Measurements from ENCODE around the gene C2CD2. TPM values are rescaled to one million over a fixed set of nuclear protein-coding genes. Genes with fewer than 3 reads are reported as not detected.
A peak's percentile ranks its signal among the peaks of the same experiment; 100 is the strongest.

Gene C2CD2
- total RNA-seq, 2 experiments from 2014 or later, result 6.9 to 7.3 TPM

DNA sequence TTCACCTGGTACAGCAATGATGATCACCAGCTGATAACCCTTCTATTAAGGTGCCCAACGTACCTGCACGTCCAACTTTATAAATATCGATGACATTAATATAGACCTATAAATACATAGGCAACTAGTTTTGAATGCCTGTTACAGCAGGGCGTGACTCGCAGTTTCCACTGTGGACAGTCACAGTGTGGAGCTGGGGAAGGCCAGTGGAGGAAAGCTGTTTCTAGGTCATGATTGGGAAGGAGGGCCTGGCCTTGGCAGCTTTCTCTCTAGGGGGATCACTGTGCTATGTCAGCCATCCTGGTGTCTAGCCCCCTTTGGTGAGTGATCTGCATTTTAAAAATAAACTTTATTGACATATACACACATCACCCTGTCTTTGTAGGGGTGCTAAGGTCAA lies 70.2 kb downstream of the C2CD2 start:
- CTCF ChIA-PET, result interaction anchor here (0.7 to 1.1 kb wide), 2 partner anchors 224 to 233 kb away, joined by 4 to 5 read pairs; no protein-coding TSS in a partner anchor
- DNase-seq, result no peak
- no peaks in the 10 kb centered on the region for H3K4me1 Mint-ChIP-seq (ENCODE audit: low read depth)
- H3K27me3 Mint-ChIP-seq (ENCODE audit: low read depth), result no peaks in the 10 kb centered on the region
- H3K4me3 Mint-ChIP-seq, result no peak overlapping the region
- no peak overlapping the region for H3K27ac Mint-ChIP-seq
- H3K36me3 Mint-ChIP-seq (ENCODE audit: low read depth), result no peaks in the 10 kb centered on the region
- intact Hi-C loops (cut with micrococcal nuclease), result no loop called here
- H3K9me3 Mint-ChIP-seq, result no peaks in the 10 kb centered on the region

DNA sequence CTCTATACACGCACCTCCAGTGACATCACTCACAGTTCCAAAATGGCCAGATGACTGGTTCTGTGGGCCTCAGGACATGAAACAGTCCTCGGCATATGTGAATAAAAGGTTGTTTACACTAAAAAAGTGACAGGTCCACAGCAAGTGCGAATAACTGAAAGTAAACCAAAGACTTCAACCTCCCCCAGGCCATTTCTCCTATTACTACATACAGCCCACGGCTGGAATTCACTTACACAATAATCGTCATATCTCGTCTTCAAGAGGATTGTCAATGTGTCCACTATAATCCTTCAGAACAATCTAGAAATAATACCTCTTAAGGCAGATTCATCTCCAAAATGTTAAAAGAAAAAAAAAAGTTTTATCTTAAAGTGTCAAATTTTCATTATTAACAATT lies 72.8 kb downstream of the C2CD2 start:
- peak overlapping the region; percentile 22 for H3K4me3 Mint-ChIP-seq
- peaks cover 15% of the 10 kb centered on the region for H3K4me1 Mint-ChIP-seq (ENCODE audit: low read depth)
- no peaks in the 10 kb centered on the region for H3K9me3 Mint-ChIP-seq
- H3K27ac Mint-ChIP-seq, result no peak overlapping the region
- H3K27me3 Mint-ChIP-seq (ENCODE audit: low read depth), result no peaks in the 10 kb centered on the region
- intact Hi-C loops (cut with micrococcal nuclease), result no loop called here
- no peak for DNase-seq
- H3K36me3 Mint-ChIP-seq (ENCODE audit: low read depth), result peaks cover 2% of the 10 kb centered on the region
- CTCF ChIA-PET, result interaction anchor here (0.7 kb wide), 1 partner anchor 237 kb away, joined by 3 read pairs; no protein-coding TSS in a partner anchor

DNA sequence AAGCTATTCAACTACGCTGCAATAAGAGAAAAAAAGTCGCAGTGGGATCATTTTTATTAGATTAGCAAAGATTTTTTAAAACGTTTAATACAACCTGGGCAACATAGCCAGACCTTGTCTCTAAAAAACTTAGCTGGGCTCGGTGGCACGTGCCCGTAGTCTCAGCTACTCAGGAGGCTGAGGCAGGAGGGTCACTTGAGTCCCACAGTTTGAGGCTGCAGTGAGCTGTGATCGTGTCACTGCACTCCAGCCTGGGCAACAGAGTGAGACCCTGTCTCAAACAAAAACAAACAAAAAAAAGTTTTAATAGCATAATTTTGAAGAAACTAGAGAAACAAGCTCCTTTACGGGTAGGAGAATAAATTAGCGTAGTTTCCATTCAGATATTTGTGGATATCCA lies 73.7 kb downstream of the C2CD2 start:
- no peaks in the 10 kb centered on the region for H3K9me3 Mint-ChIP-seq
- H3K4me3 Mint-ChIP-seq, result peak overlapping the region; percentile 77
- no peak for DNase-seq
- H3K27me3 Mint-ChIP-seq (ENCODE audit: low read depth), result no peaks in the 10 kb centered on the region
- CTCF ChIA-PET, result interaction anchor here (0.6 to 3.3 kb wide), 4 partner anchors 30 to 238 kb away, joined by 3 to 13 read pairs (median 5); no protein-coding TSS in a partner anchor
- H3K27ac Mint-ChIP-seq, result peak overlapping the region; percentile 91
- peaks cover 2% of the 10 kb centered on the region for H3K36me3 Mint-ChIP-seq (ENCODE audit: low read depth)
- H3K4me1 Mint-ChIP-seq (ENCODE audit: low read depth), result peaks cover 15% of the 10 kb centered on the region
- intact Hi-C loops (cut with micrococcal nuclease), result no loop called here

DNA sequence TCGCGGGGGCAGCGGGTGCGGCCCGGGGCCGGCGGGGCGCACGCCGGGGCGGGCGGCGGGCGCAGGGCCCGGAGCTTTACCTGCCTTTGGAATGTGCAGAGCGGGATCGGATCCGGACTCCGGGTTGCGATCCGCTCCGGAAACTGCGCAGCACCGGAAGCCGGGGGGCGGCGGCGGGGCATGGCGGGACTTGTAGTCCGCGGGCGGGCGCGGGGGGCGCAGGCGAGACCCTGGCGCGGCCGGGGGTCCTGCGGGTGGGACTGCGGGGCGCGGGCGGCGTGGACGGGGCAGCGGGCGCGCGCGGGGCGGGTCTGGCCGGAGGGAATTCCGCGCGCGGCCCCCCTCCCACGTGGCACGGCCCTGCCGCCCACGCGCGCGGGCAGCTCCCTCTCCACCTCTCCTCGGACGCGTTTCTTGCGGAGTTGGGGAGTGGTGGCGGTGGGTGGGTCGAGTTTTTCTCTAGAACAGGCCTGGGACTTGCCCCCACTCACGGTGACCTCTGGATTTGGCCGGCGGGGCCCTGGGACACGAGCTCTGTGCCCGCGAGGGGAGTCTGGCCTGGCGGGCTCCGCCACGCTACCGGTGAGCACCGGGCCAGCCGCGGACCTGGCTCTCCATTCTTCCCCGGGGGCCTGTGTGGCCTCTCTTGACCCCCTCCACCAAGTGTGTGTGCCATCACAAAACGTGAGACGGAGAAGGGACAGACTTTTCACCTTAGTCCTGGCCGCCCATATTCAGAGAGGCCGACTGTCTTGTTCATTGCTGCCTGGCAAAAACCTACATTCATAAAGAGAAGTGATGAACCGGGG lies 74.4 kb downstream of the C2CD2 start, which contains the start of gene PRDM15:
Gene PRDM15 (minus strand): TSS at position 155 of the 809 bp plus-strand sequence. CDS start 18,981 bp downstream, outside the sequence.
- peak within 1 kb of the TSS; percentile 84 for H3K4me3 Mint-ChIP-seq
- H3K9me3 Mint-ChIP-seq, result no peaks in the 10 kb centered on the region
- intact Hi-C loops (cut with micrococcal nuclease), result loop anchor here (2.0 to 5.0 kb wide), 4 partner anchors 47 to 228 kb away; no protein-coding TSS in a partner anchor
- peaks cover 2% of the 10 kb centered on the region for H3K36me3 Mint-ChIP-seq (ENCODE audit: low read depth)
- CTCF ChIA-PET, result interaction anchor here (0.6 to 3.3 kb wide), 4 partner anchors 31 to 238 kb away, joined by 3 to 13 read pairs (median 5); no protein-coding TSS in a partner anchor
- peak within 1 kb of the TSS; percentile 91 for H3K27ac Mint-ChIP-seq
- peak; percentile 86 for DNase-seq
- H3K27me3 Mint-ChIP-seq (ENCODE audit: low read depth), result no peaks in the 10 kb centered on the region
- H3K4me1 Mint-ChIP-seq (ENCODE audit: low read depth), result peaks cover 15% of the 10 kb centered on the region

DNA sequence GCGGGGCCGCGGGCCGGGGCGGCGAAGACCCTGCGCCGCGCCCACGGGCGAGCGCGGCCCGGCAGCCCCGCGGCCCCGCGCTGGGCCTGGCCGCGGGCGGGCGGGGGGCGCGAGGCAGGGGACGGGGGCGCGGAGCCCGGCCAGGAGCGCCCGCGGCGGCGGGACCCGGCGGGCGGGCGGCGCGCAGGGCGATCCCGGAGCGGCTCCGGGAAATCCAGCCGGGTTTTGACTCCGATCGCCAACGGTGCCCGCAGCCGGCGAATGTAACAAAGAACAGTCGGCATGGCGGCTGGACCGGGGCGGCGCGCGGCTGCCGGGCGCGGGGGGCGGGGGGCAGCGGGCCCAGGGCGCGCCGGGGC lies 75.0 kb downstream of the C2CD2 start:
- Mint-ChIP-seq H3K9me3 (no peaks in the 10 kb centered on the region), H3K4me1 (ENCODE audit: low read depth) (peaks cover 17% of the 10 kb centered on the region), H3K4me3 (peak overlapping the region; percentile 56), H3K27me3 (ENCODE audit: low read depth) (no peaks in the 10 kb centered on the region), H3K27ac (peak overlapping the region; percentile 65), H3K36me3 (ENCODE audit: low read depth) (peaks cover 3% of the 10 kb centered on the region)
- CTCF ChIA-PET, result interaction anchor here (3.3 kb wide), 1 partner anchor 239 kb away, joined by 13 read pairs; no protein-coding TSS in a partner anchor
- DNase-seq, result peak; percentile 83
- intact Hi-C loops (cut with micrococcal nuclease), result loop anchor here (1.0 to 5.0 kb wide), 5 partner anchors 48 to 228 kb away; partner anchors contain the start of gene ZBTB21

DNA sequence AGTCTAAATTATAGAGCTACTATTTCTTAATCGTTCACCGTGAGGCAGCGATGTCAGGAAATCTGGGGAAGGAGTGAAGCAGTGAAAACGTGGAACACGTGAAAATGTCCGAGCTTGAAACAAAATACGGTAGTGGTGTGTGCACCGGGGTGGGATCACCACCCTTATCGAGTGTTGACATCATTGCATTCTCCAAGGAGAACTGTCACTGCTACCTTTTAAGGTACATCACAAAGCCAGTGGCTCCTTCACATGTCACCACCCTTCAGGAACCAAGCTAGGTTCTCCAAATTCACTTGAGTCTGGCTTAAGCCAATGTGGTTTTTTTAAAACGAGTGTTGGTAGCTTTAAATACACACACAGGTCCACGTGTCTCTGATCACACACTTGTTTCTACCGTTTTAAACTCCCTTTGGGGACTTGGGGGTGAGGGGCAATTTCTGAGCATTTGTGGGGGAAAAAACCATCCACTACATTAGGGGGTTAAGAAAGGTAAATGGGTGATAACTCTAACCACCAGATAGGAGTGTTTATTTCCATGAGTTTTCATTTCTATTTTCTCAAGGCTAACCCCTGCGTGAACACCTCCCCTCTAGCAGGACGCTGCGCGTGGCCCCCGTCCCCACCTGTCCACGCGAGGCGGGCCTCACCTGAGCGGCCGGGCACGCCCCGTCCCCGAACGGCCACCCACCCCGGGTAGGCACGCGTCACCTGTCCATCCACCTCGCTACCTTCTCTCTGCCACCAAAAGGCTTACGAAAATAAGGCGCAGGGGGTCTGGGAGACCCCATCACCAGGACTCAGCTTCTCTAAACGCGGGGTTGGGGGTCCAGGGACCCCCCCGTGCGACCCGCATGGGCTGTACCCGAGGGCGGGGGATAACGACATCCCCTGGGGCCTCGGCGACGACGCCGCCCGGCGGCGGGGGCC lies 75.7 kb downstream of the C2CD2 start:
- intact Hi-C loops (cut with micrococcal nuclease), result loop anchor here (1.0 to 5.0 kb wide), 5 partner anchors 49 to 229 kb away; partner anchors contain the start of gene ZBTB21
- peak overlapping the region; percentile 84 for H3K4me3 Mint-ChIP-seq
- peaks cover 5% of the 10 kb centered on the region for H3K36me3 Mint-ChIP-seq (ENCODE audit: low read depth)
- no peaks in the 10 kb centered on the region for H3K9me3 Mint-ChIP-seq
- CTCF ChIA-PET, result interaction anchor here (0.6 to 3.3 kb wide), 7 partner anchors 45 to 610 kb away, joined by 3 to 13 read pairs (median 4); no protein-coding TSS in a partner anchor
- H3K27me3 Mint-ChIP-seq (ENCODE audit: low read depth), result no peaks in the 10 kb centered on the region
- H3K4me1 Mint-ChIP-seq (ENCODE audit: low read depth), result peaks cover 17% of the 10 kb centered on the region
- H3K27ac Mint-ChIP-seq, result peak overlapping the region; percentile 61
- peak; percentile 25 for DNase-seq

DNA sequence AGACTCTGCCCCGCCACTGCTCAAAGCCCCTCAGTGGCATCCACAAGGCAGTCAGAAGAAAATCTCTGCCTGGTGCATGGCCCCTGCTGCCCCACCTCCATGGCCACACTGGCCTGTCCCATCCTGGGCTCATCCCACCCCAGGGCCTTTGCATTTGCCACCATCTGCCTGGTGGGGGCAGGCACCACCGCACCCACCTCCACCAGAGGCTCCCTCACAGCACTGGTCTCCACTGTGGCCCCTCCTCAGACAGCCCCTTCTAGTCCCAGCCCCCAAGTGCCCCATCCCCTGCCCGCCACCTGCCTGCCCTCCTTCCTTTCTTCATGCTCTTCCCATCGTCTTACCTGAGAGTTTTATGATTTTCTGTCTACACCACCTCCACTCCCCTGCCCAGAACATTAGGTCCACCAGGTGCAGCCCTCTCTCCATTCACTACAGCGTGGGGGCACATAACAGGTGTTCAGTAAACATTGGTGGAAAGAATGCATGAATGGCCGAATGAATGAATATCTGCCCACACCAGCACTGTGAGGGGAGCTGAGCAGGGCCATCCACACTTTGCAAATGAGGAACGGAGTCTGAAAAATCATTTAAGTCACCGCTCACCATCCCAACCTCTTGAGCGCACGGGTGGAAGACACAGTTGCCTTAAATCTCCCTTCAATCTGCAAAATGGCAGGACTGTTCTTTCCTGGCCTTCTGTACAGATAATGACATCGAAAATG lies 76.7 kb downstream of the C2CD2 start:
- peak overlapping the region; percentile 84 for H3K4me3 Mint-ChIP-seq
- H3K9me3 Mint-ChIP-seq, result no peaks in the 10 kb centered on the region
- no peak for DNase-seq
- intact Hi-C loops (cut with micrococcal nuclease), result loop anchor here (5.0 kb wide), 1 partner anchor 230 kb away; no protein-coding TSS in a partner anchor
- H3K4me1 Mint-ChIP-seq (ENCODE audit: low read depth), result peaks cover 20% of the 10 kb centered on the region
- CTCF ChIA-PET, result interaction anchor here (0.6 to 3.3 kb wide), 8 partner anchors 46 to 611 kb away, joined by 3 to 13 read pairs (median 4); no protein-coding TSS in a partner anchor
- H3K27ac Mint-ChIP-seq, result no peak overlapping the region
- H3K36me3 Mint-ChIP-seq (ENCODE audit: low read depth), result peaks cover 7% of the 10 kb centered on the region
- H3K27me3 Mint-ChIP-seq (ENCODE audit: low read depth), result no peaks in the 10 kb centered on the region

DNA sequence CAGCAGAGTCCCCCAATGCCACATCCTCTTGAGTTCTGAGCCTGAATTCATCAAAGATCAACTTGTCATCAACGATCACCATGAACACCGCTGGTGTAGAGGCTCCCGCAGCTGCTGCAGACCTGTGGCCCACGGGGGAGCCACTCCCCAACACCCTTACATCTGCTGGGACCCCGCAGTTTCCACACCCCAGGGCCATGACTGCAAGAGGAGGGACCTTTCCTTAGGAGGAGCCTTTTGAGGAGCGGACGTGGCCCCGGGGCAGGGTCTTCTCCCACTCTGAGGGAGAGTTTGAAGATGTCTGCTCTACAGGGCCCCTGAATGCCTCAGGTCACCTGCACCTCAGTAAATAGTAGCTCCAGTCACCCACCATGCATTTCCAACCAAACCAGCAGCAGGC lies 77.4 kb downstream of the C2CD2 start:
- CTCF ChIA-PET, result interaction anchor here (2.2 kb wide), 1 partner anchor 241 kb away, joined by 5 read pairs; no protein-coding TSS in a partner anchor
- no peak for DNase-seq
- H3K36me3 Mint-ChIP-seq (ENCODE audit: low read depth), result peaks cover 7% of the 10 kb centered on the region
- intact Hi-C loops (cut with micrococcal nuclease), result loop anchor here (5.0 kb wide), 1 partner anchor 231 kb away; no protein-coding TSS in a partner anchor
- H3K4me1 Mint-ChIP-seq (ENCODE audit: low read depth), result peaks cover 20% of the 10 kb centered on the region
- no peak overlapping the region for H3K4me3 Mint-ChIP-seq
- no peaks in the 10 kb centered on the region for H3K9me3 Mint-ChIP-seq
- H3K27ac Mint-ChIP-seq, result no peak overlapping the region
- no peaks in the 10 kb centered on the region for H3K27me3 Mint-ChIP-seq (ENCODE audit: low read depth)

DNA sequence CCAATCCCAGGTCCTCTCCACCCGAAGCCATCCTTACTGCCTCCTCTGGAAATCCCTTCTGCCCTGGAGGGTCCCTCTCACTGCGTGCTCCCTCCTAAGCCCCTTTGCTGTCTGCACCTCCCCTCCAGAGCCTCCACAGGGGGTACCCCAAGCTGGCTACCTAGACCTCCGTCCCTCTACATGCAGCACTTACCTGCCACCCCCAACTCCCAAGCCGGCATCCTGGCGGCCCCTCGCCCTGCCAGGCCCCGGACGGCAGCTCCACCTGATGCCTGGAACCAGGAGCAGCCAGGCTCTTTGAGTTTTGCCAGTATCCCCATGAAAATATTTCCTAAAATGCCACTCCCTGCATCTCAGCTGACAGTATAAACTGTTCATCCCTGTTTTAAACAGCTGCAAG lies 78.7 kb downstream of the C2CD2 start:
- H3K4me3 Mint-ChIP-seq, result no peak overlapping the region
- H3K27ac Mint-ChIP-seq, result no peak overlapping the region
- H3K27me3 Mint-ChIP-seq (ENCODE audit: low read depth), result no peaks in the 10 kb centered on the region
- H3K9me3 Mint-ChIP-seq, result no peaks in the 10 kb centered on the region
- no peak for DNase-seq
- H3K36me3 Mint-ChIP-seq (ENCODE audit: low read depth), result peaks cover 7% of the 10 kb centered on the region
- intact Hi-C loops (cut with micrococcal nuclease), result loop anchor here (5.0 kb wide), 1 partner anchor 232 kb away; no protein-coding TSS in a partner anchor
- H3K4me1 Mint-ChIP-seq (ENCODE audit: low read depth), result peaks cover 20% of the 10 kb centered on the region
- CTCF ChIA-PET, result interaction anchor here (0.6 to 2.2 kb wide), 3 partner anchors 233 to 378 kb away, joined by 3 to 5 read pairs (median 3); no protein-coding TSS in a partner anchor

DNA sequence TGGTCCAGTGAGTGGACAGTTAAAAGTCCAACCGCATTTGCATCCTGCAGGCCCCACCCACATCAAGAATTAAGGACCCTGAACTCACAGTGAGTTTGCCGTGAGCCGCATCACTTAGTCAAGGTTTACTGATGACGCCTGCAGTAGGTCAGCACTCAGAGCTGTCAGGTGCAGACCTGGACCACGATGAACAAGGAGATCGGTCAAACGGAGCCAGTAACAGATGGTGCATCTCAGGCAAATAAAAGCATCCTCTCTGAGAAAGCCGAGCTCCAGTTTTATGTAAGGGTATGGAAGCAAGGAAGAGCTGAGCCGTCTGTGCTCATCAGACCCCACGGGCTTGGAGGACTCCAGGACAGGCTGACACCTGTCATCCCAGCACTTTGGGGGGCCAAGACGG lies 79.2 kb downstream of the C2CD2 start:
- Mint-ChIP-seq H3K4me3 (no peak overlapping the region), H3K4me1 (ENCODE audit: low read depth) (peaks cover 20% of the 10 kb centered on the region), H3K27ac (no peak overlapping the region), H3K36me3 (ENCODE audit: low read depth) (peaks cover 7% of the 10 kb centered on the region), H3K9me3 (no peaks in the 10 kb centered on the region), H3K27me3 (ENCODE audit: low read depth) (no peaks in the 10 kb centered on the region)
- CTCF ChIA-PET, result interaction anchor here (0.6 to 2.2 kb wide), 3 partner anchors 233 to 378 kb away, joined by 3 to 5 read pairs (median 3); no protein-coding TSS in a partner anchor
- intact Hi-C loops (cut with micrococcal nuclease), result loop anchor here (5.0 kb wide), 1 partner anchor 233 kb away; no protein-coding TSS in a partner anchor
- no peak for DNase-seq

DNA sequence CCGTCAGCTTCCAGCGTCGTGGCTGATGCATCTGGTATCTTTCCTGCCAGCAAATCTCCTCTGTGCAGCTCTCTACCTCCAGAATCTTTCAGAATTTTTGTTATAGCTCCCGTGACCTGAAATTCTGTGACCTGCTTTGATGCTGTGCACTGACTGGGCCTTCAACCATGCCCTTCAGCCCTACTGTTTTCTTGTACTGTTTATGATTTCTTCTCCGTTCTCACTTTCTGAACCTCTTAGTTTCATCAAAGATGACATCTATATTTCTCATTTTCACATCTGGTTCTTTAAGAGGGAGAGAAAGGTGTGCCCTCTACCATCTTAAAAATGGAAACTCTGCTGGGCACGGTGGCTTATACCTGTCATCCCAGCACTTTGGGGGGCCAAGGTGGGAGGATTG lies 80.4 kb downstream of the C2CD2 start:
- Mint-ChIP-seq H3K36me3 (ENCODE audit: low read depth) (peaks cover 7% of the 10 kb centered on the region), H3K9me3 (no peaks in the 10 kb centered on the region), H3K27me3 (ENCODE audit: low read depth) (no peaks in the 10 kb centered on the region), H3K4me3 (no peak overlapping the region), H3K4me1 (ENCODE audit: low read depth) (peaks cover 20% of the 10 kb centered on the region), H3K27ac (no peak overlapping the region)
- DNase-seq, result no peak
- intact Hi-C loops (cut with micrococcal nuclease), result no loop called here
- CTCF ChIA-PET, result interaction anchor here (1.8 kb wide), 1 partner anchor 244 kb away, joined by 5 read pairs; no protein-coding TSS in a partner anchor
